Right atrium auricular region (tissue), 2 donors: Measurements from ENCODE around the gene POLR2J2. TPM values are rescaled to one million over a fixed set of nuclear protein-coding genes. Genes with fewer than 3 reads are reported as not detected.
A peak's percentile ranks its signal among the peaks of the same experiment; 100 is the strongest.
"Not testable (repeated sequence)": the region's sequence is repeated elsewhere in the genome, so short reads cannot be mapped to it uniquely, and the experiment has no call there.

Experiments
- DNase-seq: peaks from one replicate; pipeline ENCODE4 v3.0.0-alpha.2; 2019; ENCODE audit warnings: low spot score
- H3K27ac ChIP-seq, 2 donors: fragments of 200-600 bp; sonication (generic); 1 replicate in 1 of 2; 2 replicates in 1 of 2; pipeline ENCODE4 v1.5.1; 2016 to 2019
- H3K27me3 ChIP-seq, 2 donors: fragments of 200-600 bp; sonication (generic); one replicate each; pipeline versions ENCODE4 v1.5.1 to v1.6.0; 2017 to 2019
- H3K36me3 ChIP-seq: fragments of 200-600 bp; sonication (generic); one replicate; pipeline ENCODE4 v1.5.1; 2016
- H3K4me1 ChIP-seq, 2 donors: fragments of 200-600 bp; sonication (generic); one replicate each; pipeline versions ENCODE4 v1.5.1 to v1.6.0; 2017 to 2019
- H3K4me3 ChIP-seq, 2 donors: fragments of 200-600 bp; sonication (generic); 1 replicate in 1 of 2; 2 replicates in 1 of 2; pipeline ENCODE4 v1.5.1; 2017 to 2019; ENCODE audit warnings: mild to moderate bottlenecking in 1 of 2, moderate library complexity in 1 of 2
- H3K9me3 ChIP-seq, 2 donors: fragments of 200-600 bp; sonication (generic); one replicate each; pipeline ENCODE4 v1.5.1; 2019
- total RNA-seq, 2 donors: library from RNA; depleted of rRNA; stranded (reverse); fragments of >200 nt; gene quantifications; one replicate each; pipeline ENCODE4 v1.1.0, GENCODE V29; 2016

POLR2J2 gene
- total RNA-seq, 2 donors from 2014 or later = 0.44 to 1.4 TPM

GRCh38 chr7:102688299-102689036, 17.0 kb upstream of the POLR2J2 start:
- H3K4me3 ChIP-seq, H3K27ac ChIP-seq, H3K36me3 ChIP-seq, H3K4me1 ChIP-seq, H3K27me3 ChIP-seq, H3K9me3 ChIP-seq, DNase-seq: not testable (repeated sequence)

GRCh38 chr7:102682560-102682959, 11.1 kb upstream of the POLR2J2 start:
- not testable (repeated sequence) for DNase-seq

GRCh38 chr7:102680780-102681179, 9.3 kb upstream of the POLR2J2 start:
- H3K4me1 ChIP-seq, H3K9me3 ChIP-seq, H3K36me3 ChIP-seq, H3K27ac ChIP-seq, H3K27me3 ChIP-seq, H3K4me3 ChIP-seq, DNase-seq: not testable (repeated sequence)

More at GRCh38 chr7:102682560-102682959, 11.1 kb upstream of the POLR2J2 start:
- H3K9me3 ChIP-seq, H3K36me3 ChIP-seq, H3K27me3 ChIP-seq, H3K27ac ChIP-seq, H3K4me3 ChIP-seq, H3K4me1 ChIP-seq: not testable (repeated sequence)

DNA sequence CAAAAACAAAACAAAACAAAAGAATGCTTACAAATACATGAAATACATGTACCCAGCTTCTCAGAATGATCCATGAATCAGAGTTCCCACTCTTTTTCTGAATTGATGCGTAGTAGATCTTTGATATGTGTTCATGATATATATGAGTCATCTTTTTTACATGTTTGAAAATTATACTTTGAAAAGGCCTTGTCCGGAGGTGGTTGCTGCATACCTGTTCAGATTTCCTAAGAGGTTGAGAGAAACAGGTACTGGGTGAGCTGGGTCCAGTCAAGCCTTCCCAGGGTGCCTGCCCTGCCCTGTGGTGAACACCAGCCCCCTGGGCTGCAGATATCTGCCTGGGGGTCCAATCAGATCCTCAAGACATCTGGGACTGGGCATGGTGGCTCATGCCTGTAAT, 4.1 kb upstream of the POLR2J2 start:
- H3K9me3 ChIP-seq, DNase-seq, H3K27ac ChIP-seq, H3K36me3 ChIP-seq, H3K27me3 ChIP-seq, H3K4me3 ChIP-seq, H3K4me1 ChIP-seq: not testable (repeated sequence)

DNA sequence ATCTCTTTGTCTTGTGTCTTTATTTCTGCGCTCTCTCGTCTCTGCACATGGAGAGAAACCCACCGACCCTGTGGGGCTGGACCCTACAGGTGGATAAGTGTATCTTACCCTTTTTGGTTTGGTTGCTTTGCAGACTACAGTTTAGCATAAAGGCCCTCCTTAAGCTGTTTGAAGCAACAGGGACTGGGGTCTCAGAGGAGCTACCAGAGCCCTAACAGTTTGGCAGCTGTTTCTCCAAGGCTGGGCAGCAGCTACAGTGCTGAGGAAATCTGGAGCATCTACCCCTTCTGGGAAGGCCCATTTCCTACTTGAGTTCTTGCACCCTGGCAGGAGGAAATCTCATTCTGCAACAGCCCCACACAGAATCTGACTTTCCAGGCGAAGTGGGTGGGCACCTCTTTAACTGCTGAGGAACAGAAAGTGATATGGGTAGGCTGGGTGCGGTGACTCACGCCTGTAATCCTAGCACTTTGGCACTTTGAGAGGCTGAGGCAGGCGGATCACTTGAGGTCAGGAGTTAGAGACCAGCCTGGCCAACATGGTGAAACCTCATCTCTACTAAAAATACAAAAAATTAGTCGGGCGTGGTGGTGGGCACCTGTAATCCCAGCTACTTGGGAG, 2.1 kb upstream of the POLR2J2 start:
- not testable (repeated sequence) for H3K9me3 ChIP-seq, H3K4me1 ChIP-seq, H3K4me3 ChIP-seq, H3K27ac ChIP-seq, H3K27me3 ChIP-seq, DNase-seq, H3K36me3 ChIP-seq

DNA sequence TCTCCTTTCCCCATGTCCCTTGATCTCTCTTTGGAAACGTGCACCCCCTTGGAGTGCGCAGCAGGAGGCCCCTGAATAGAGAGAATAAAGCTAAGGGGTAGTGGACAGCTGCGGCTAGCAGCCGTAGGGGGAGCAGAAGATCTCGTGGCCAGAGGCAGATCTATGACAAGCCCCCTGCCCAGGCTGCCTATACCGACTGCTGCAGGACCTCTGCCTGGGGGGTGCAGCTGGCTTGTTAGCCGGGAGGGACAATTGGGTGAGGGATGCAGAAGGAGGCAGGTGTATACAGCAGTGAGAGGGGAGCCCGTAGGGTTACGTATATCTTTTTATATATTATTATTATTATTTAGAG, 469 bp upstream of the POLR2J2 start:
- not testable (repeated sequence) for H3K4me1 ChIP-seq, DNase-seq, H3K9me3 ChIP-seq, H3K27me3 ChIP-seq, H3K36me3 ChIP-seq, H3K27ac ChIP-seq
- peak overlapping the region in 1 of 2 donors; percentile 52 for H3K4me3 ChIP-seq

DNA sequence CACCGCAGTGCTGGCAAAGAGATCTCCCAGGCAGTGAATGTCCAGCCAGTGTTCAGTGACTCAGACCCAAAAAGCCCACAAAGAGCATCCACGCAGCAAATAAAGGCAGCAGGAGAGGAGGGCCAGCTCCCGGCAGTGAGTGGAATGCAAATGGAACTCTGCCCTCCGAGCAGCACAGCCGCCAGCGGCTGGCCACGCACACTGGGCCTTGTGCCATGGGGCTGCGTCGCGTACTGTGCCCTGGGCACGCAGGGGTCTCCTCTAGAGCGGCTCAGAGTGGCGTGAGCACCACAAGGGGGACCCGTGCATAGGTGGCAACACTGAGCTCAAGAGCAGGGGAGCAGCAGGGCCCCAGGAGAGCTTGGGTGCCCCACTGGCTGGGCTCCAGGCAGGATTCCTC, 3.9 kb downstream of the POLR2J2 start:
- H3K9me3 ChIP-seq, DNase-seq, H3K4me3 ChIP-seq, H3K27me3 ChIP-seq, H3K36me3 ChIP-seq, H3K4me1 ChIP-seq, H3K27ac ChIP-seq: not testable (repeated sequence)

- H3K9me3 ChIP-seq, H3K4me3 ChIP-seq, H3K27ac ChIP-seq, H3K27me3 ChIP-seq, H3K36me3 ChIP-seq, H3K4me1 ChIP-seq, DNase-seq: not testable (repeated sequence)
Measured at GRCh38 chr7:102666850-102667249, 4.6 kb downstream of the POLR2J2 start.

GRCh38 chr7:102664765-102665164, 6.7 kb downstream of the POLR2J2 start:
- not testable (repeated sequence) for H3K27ac ChIP-seq, H3K4me1 ChIP-seq, H3K4me3 ChIP-seq, H3K36me3 ChIP-seq, DNase-seq, H3K9me3 ChIP-seq, H3K27me3 ChIP-seq

GRCh38 chr7:102649924-102650323, 21.5 kb downstream of the POLR2J2 start, which contains the start of gene SPDYE2B:
Gene SPDYE2B (plus strand): TSS chr7:102650319. CDS start chr7:102652349, 2,030 bp downstream.
- not testable (repeated sequence) for DNase-seq, H3K4me1 ChIP-seq, H3K4me3 ChIP-seq, H3K9me3 ChIP-seq, H3K27me3 ChIP-seq, H3K36me3 ChIP-seq, H3K27ac ChIP-seq

GRCh38 chr7:102647813-102648212, 23.6 kb downstream of the POLR2J2 start:
- not testable (repeated sequence) for H3K9me3 ChIP-seq, DNase-seq, H3K36me3 ChIP-seq, H3K4me1 ChIP-seq, H3K4me3 ChIP-seq, H3K27ac ChIP-seq, H3K27me3 ChIP-seq

- not testable (repeated sequence) for H3K27me3 ChIP-seq, H3K4me3 ChIP-seq, H3K9me3 ChIP-seq, H3K4me1 ChIP-seq, H3K36me3 ChIP-seq, DNase-seq, H3K27ac ChIP-seq
Measured at GRCh38 chr7:102643404-102643803, 28.1 kb downstream of the POLR2J2 start.

- H3K4me1 ChIP-seq, DNase-seq, H3K36me3 ChIP-seq, H3K27me3 ChIP-seq, H3K4me3 ChIP-seq, H3K27ac ChIP-seq, H3K9me3 ChIP-seq: not testable (repeated sequence)
Measured at GRCh38 chr7:102642691-102643090, 28.8 kb downstream of the POLR2J2 start, which contains the start of gene UPK3BL1. Gene UPK3BL1 (minus strand): TSS chr7:102642791. CDS start chr7:102642741, 50 bp downstream.

- not testable (repeated sequence) for H3K4me1 ChIP-seq, H3K9me3 ChIP-seq, DNase-seq, H3K4me3 ChIP-seq, H3K36me3 ChIP-seq, H3K27me3 ChIP-seq, H3K27ac ChIP-seq
Measured at GRCh38 chr7:102638848-102639247, 32.6 kb downstream of the POLR2J2 start.

DNA sequence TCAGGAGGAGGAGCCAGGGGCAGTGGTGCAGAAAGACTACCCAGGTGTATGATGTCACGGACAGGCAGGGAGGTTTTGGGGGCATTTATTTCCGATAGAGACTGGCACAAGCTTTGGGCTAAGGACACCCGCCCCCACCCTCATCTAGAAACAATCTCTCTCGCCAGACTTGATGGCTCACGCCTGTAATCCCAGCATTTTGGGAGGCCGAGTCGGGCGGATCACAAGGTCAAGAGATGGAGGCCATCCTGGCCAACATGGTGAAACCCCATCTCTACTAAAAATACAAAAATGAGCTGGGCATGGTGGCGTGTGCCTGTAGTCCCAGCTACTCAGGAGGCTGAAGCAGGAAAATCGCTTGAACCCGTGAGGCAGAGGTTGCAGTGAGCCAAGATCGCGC, 34.5 kb downstream of the POLR2J2 start:
- H3K27ac ChIP-seq, DNase-seq, H3K4me1 ChIP-seq, H3K4me3 ChIP-seq, H3K27me3 ChIP-seq, H3K9me3 ChIP-seq, H3K36me3 ChIP-seq: not testable (repeated sequence)
